OCI-LY1 (cell line): Measurements from ENCODE around the gene HILPDA.

Experiments used
- CTCF ChIP-seq: fragments of 200-600 bp; sonication (generic), shearing (Covaris generic); IDR thresholded peaks from 2 replicates; pipeline ENCODE4 v1.5.1; 2017; ENCODE audit warnings: mild to moderate bottlenecking, antibody characterized with exemption, low read length, moderate library complexity, mixed read lengths
- EZH2 ChIP-seq: fragments of 200-600 bp; sonication (generic), shearing (Covaris generic); IDR thresholded peaks from 2 replicates; pipeline ENCODE4 v1.8.0; 2017; ENCODE audit warnings: borderline replicate concordance, mixed run types, mild to moderate bottlenecking, antibody characterized with exemption, low read length, moderate library complexity, mixed read lengths

GRCh38 chr7:128453836-128454804 is 1.6 kb upstream of the HILPDA start:
- TF ChIP-seq CTCF: no peak
- no peak for TF ChIP-seq EZH2
